Neural progenitor cell (in vitro differentiated cells): ENCODE data around the gene OPHN1.

Experiments
- EZH2phosphoT487 ChIP-seq: fragments of 200-600 bp; sonication (generic); IDR thresholded peaks from 2 replicates; pipeline ENCODE4 v1.6.1; 2017; ENCODE audit warnings: antibody characterized with exemption
- TF ChIP-seq, protein P1 (sequence below): fragments of 200-600 bp; sonication (generic); IDR thresholded peaks from 2 replicates; pipeline ENCODE4 v1.5.1; 2017; ENCODE audit warnings: antibody characterized with exemption, mild to moderate bottlenecking

DNA sequence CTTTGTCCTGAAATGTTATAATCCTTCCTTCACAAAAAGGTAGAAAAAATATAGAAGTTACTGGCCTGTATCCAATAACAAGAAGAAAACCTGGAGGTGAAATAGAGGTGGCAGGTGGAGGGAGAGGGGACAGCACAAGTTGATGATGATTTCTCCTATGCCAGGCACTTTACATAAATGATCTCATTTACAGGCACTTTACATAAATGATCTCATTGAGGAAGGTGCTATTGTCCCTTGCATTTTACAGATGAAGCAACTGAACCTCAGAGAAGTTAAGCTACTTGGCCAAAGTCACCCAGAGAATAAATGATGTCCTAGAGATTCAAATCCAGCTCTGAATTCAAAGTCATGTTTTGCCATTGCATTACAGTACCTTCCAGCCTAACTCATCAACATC, 7.1 kb upstream of the OPHN1 start:
- TF ChIP-seq, protein P1, sequence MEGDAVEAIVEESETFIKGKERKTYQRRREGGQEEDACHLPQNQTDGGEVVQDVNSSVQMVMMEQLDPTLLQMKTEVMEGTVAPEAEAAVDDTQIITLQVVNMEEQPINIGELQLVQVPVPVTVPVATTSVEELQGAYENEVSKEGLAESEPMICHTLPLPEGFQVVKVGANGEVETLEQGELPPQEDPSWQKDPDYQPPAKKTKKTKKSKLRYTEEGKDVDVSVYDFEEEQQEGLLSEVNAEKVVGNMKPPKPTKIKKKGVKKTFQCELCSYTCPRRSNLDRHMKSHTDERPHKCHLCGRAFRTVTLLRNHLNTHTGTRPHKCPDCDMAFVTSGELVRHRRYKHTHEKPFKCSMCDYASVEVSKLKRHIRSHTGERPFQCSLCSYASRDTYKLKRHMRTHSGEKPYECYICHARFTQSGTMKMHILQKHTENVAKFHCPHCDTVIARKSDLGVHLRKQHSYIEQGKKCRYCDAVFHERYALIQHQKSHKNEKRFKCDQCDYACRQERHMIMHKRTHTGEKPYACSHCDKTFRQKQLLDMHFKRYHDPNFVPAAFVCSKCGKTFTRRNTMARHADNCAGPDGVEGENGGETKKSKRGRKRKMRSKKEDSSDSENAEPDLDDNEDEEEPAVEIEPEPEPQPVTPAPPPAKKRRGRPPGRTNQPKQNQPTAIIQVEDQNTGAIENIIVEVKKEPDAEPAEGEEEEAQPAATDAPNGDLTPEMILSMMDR = no peak
- no peak for TF ChIP-seq EZH2phosphoT487
